HG03039 (cell line): Measurements from ENCODE around the gene NUDT22.

Source experiments
- ATAC-seq: cut with Tn5 transposase; IDR thresholded peaks from one replicate; pipeline ENCODE4 v1.9.1; 2021; ENCODE audit warnings: mild to moderate bottlenecking, moderate library complexity; ENCODE audit not compliant: unreplicated experiment

Gene NUDT22

GRCh38 chr11:64253043-64253442 lies 27.0 kb downstream of the NUDT22 start:
- ATAC-seq: no peak

GRCh38 chr11:64253481-64253880 lies 27.4 kb downstream of the NUDT22 start:
- no peak for ATAC-seq

GRCh38 chr11:64254326-64254725 lies 28.3 kb downstream of the NUDT22 start:
- no peak for ATAC-seq

GRCh38 chr11:64255135-64256128 lies 29.4 kb downstream of the NUDT22 start:
- ATAC-seq: no peak

- ATAC-seq: no peak
Measured at GRCh38 chr11:64256300-64256699, 30.2 kb downstream of the NUDT22 start.

GRCh38 chr11:64258356-64258755 lies 32.3 kb downstream of the NUDT22 start:
- ATAC-seq: no peak

GRCh38 chr11:64258946-64259532 lies 33.0 kb downstream of the NUDT22 start:
- no peak for ATAC-seq

GRCh38 chr11:64259533-64260067 lies 33.5 kb downstream of the NUDT22 start:
- no peak for ATAC-seq

GRCh38 chr11:64260147-64260708 lies 34.2 kb downstream of the NUDT22 start:
- ATAC-seq: no peak

GRCh38 chr11:64261556-64262080 lies 35.5 kb downstream of the NUDT22 start:
- no peak for ATAC-seq

- no peak for ATAC-seq
Measured at GRCh38 chr11:64262271-64263002, 36.4 kb downstream of the NUDT22 start.

GRCh38 chr11:64263021-64263946 lies 37.2 kb downstream of the NUDT22 start:
- no peak for ATAC-seq

- ATAC-seq: no peak
Measured at GRCh38 chr11:64263947-64264317, 37.9 kb downstream of the NUDT22 start.

- ATAC-seq: no peak
Measured at GRCh38 chr11:64264371-64264852, 38.3 kb downstream of the NUDT22 start.

- ATAC-seq: no peak
Measured at GRCh38 chr11:64265176-64266160, 39.4 kb downstream of the NUDT22 start.

- ATAC-seq: no peak
Measured at GRCh38 chr11:64266339-64266738, 40.3 kb downstream of the NUDT22 start.

- no peak for ATAC-seq
Measured at GRCh38 chr11:64267207-64267945, 41.3 kb downstream of the NUDT22 start.
